Immature natural killer cell (primary cell): ENCODE results near the gene FAM110A. TPM values are rescaled to one million over a fixed set of nuclear protein-coding genes. Genes with fewer than 3 reads are reported as not detected.
"Not testable (repeated sequence)": the region's sequence is repeated elsewhere in the genome, so short reads cannot be mapped to it uniquely, and the experiment has no call there.

Experiments
- DNase-seq, 3 donors: peaks; one replicate each; pipeline ENCODE4 v3.0.0; 2022; ENCODE audit warnings: mixed read lengths in 1 of 3
- H3K27ac Mint-ChIP-seq, 6 donors: one replicate each; pipeline ENCODE4 v1.8.0; 2020; ENCODE audit warnings: mixed read lengths in 6 of 6, mild to moderate bottlenecking in 5 of 6, inconsistent platforms in 4 of 6, moderate library complexity in 3 of 6
- H3K27me3 Mint-ChIP-seq, 3 donors: one replicate each; pipeline ENCODE4 v1.8.0; 2020 to 2021; ENCODE audit warnings: low read depth in 3 of 3, mild to moderate bottlenecking in 3 of 3, mixed read lengths in 3 of 3, moderate library complexity in 3 of 3, inconsistent platforms in 1 of 3
- H3K36me3 Mint-ChIP-seq, 3 donors: one replicate each; pipeline ENCODE4 v1.8.0; 2020; ENCODE audit warnings: mixed read lengths in 3 of 3, inconsistent platforms in 2 of 3, mild to moderate bottlenecking in 2 of 3
- H3K4me1 Mint-ChIP-seq, 2 donors: one replicate each; pipeline ENCODE4 v1.8.0; 2020; ENCODE audit warnings: inconsistent platforms in 2 of 2, mild to moderate bottlenecking in 2 of 2, mixed read lengths in 2 of 2, moderate library complexity in 1 of 2
- H3K4me3 Mint-ChIP-seq, 5 donors: one replicate each; pipeline ENCODE4 v1.8.0; 2020; ENCODE audit warnings: mild to moderate bottlenecking in 5 of 5, mixed read lengths in 5 of 5, inconsistent platforms in 3 of 5, moderate library complexity in 3 of 5
- H3K9me3 Mint-ChIP-seq, 6 donors: one replicate each; pipeline ENCODE4 v1.8.0; 2020; ENCODE audit warnings: mild to moderate bottlenecking in 6 of 6, mixed read lengths in 6 of 6, inconsistent platforms in 4 of 6, moderate library complexity in 3 of 6
- polyA plus RNA-seq, 3 donors: library from polyadenylated mRNA; unstranded; fragments of 300-500 nt; fragmentation: Illumina TruSeq; gene quantifications; one replicate each; pipeline ENCODE4 v1.2.3, GENCODE V29; 2021

The FAM110A gene
- polyA plus RNA-seq, 3 donors from 2014 or later, result 5.0 to 20.7 (median 13.8) TPM

GRCh38 chr20:841568-842546 is 8.3 kb downstream of the FAM110A start:
- H3K36me3 Mint-ChIP-seq, result peaks cover 0 to 4% (median 0%) of the 10 kb centered on the region in 3 donors
- DNase-seq, result no peak
- peaks cover 43 to 48% of the 10 kb centered on the region in 2 donors for H3K4me1 Mint-ChIP-seq
- H3K4me3 Mint-ChIP-seq, result peak overlapping the region; percentile 42 to 61 (median 53)
- H3K27me3 Mint-ChIP-seq, result peaks cover 0 to 6% (median 4%) of the 10 kb centered on the region in 3 donors
- no peak overlapping the region for H3K27ac Mint-ChIP-seq
- H3K9me3 Mint-ChIP-seq, result no peaks in the 10 kb centered on the region

- Mint-ChIP-seq H3K36me3 (peaks cover 0 to 4% (median 3%) of the 10 kb centered on the region in 3 donors), H3K27ac (no peak overlapping the region), H3K4me1 (peaks cover 43 to 48% of the 10 kb centered on the region in 2 donors), H3K4me3 (peak overlapping the region in 1 of 5 donors; percentile 4), H3K9me3 (no peaks in the 10 kb centered on the region), H3K27me3 (peaks cover 0 to 5% (median 4%) of the 10 kb centered on the region in 3 donors)
- DNase-seq, result no peak
Measured at GRCh38 chr20:842547-842940, 9.0 kb downstream of the FAM110A start.

GRCh38 chr20:843912-844311 is 10.4 kb downstream of the FAM110A start:
- H3K9me3 Mint-ChIP-seq, result no peaks in the 10 kb centered on the region
- peaks cover 44% of the 10 kb centered on the region in 2 donors for H3K4me1 Mint-ChIP-seq
- peaks cover 0 to 5% (median 4%) of the 10 kb centered on the region in 3 donors for H3K27me3 Mint-ChIP-seq
- no peak for DNase-seq
- H3K36me3 Mint-ChIP-seq, result peaks cover 0 to 3% (median 0%) of the 10 kb centered on the region in 3 donors
- peak overlapping the region in 1 of 5 donors; percentile 90 for H3K4me3 Mint-ChIP-seq
- H3K27ac Mint-ChIP-seq, result peak overlapping the region in 3 of 6 donors; percentile 64 to 91 (median 85)

- peaks cover 44% of the 10 kb centered on the region in 2 donors for H3K4me1 Mint-ChIP-seq
- peaks cover 0 to 5% (median 4%) of the 10 kb centered on the region in 3 donors for H3K27me3 Mint-ChIP-seq
- DNase-seq, result peak; percentile 82 to 86 (median 84)
- H3K27ac Mint-ChIP-seq, result peak overlapping the region; percentile 64 to 91 (median 86)
- H3K4me3 Mint-ChIP-seq, result peak overlapping the region; percentile 86 to 90 (median 87)
- H3K36me3 Mint-ChIP-seq, result peaks cover 0 to 3% (median 0%) of the 10 kb centered on the region in 3 donors
- no peaks in the 10 kb centered on the region for H3K9me3 Mint-ChIP-seq
Measured at GRCh38 chr20:844473-845225, 11.1 kb downstream of the FAM110A start.

DNA sequence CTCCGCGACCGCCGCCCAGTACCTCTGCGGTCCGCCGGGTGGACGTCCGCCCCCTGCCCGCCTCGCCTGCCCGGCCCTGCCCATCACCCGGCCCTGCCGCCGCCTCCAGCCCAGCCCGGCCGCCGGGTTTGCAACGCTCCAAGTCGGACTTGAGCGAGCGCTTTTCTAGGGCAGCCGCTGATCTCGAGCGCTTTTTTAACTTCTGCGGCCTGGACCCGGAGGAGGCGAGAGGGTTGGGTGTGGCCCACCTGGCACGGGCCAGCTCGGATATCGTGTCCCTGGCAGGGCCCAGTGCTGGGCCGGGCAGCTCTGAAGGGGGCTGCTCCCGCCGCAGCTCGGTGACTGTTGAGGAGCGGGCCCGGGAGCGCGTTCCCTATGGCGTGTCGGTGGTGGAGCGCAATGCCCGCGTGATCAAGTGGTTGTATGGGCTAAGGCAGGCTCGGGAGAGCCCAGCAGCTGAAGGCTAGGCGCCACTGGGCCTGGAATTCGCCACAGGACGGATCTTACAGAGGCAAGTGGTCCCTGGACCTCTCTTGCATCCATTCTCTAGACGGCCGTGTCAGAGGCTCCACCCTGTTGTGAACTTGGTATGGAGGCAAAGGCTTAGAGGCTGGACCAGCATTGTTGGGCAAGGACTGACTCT is 11.8 kb downstream of the FAM110A start:
- H3K4me1 Mint-ChIP-seq, result peaks cover 44% of the 10 kb centered on the region in 2 donors
- peak in 1 of 3 donors; percentile 17 for DNase-seq
- H3K27ac Mint-ChIP-seq, result peak overlapping the region; percentile 93 to 99 (median 96)
- H3K27me3 Mint-ChIP-seq, result peaks cover 0 to 7% (median 4%) of the 10 kb centered on the region in 3 donors
- peaks cover 0 to 3% (median 0%) of the 10 kb centered on the region in 3 donors for H3K36me3 Mint-ChIP-seq
- H3K9me3 Mint-ChIP-seq, result no peaks in the 10 kb centered on the region
- H3K4me3 Mint-ChIP-seq, result peak overlapping the region; percentile 86 to 92 (median 87)

DNA sequence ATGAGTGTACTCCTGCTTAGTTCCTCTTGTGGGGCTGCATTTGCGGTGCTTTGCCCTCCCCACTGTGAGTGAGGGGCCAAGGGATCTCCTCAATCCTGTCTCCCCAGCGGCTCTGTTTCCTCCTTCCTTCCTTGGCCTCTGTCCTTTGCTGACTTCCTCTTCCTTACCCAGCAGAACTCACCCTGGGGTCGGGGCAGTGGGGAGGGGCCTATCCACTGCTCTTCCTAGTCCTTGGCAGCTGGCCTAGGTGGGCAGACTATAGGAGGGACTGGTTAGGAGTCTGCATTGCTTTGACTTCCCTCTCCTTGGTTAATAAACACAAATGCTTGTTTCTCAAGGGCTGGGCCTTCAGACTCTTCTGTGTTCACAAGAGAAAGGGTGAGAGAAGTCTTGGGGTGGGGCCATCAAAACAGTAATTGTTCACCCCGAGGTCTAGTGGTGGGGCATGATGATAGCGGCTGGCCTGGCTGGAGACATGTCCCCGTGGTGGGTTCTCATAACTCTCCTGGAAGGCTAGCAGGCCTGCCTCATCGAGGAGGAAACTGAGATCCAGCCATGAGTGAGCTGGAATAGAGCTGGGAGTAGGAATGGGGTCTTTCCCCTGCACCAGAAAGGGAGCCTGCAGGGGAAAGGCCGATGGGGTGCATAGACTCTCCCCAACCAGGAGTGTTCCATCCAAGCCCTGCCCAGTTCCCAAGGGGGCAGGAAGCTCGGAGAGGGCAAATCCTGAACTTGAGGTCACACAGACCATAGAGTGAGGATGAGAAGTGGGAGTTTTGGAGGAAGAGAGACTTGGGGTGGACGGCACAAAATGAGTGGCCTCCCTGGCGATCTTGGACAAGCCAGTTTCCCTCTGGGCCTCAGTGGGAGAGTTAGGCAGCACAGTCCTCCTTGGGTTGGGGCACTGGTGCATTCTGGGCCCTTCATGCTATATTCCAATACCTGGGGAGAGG is 12.7 kb downstream of the FAM110A start:
- H3K27ac Mint-ChIP-seq, result peak overlapping the region; percentile 93 to 99 (median 96)
- peak overlapping the region; percentile 86 to 92 (median 87) for H3K4me3 Mint-ChIP-seq
- H3K27me3 Mint-ChIP-seq, result peaks cover 0 to 7% (median 4%) of the 10 kb centered on the region in 3 donors
- H3K9me3 Mint-ChIP-seq, result no peaks in the 10 kb centered on the region
- no peak for DNase-seq
- H3K36me3 Mint-ChIP-seq, result peaks cover 0 to 3% (median 0%) of the 10 kb centered on the region in 3 donors
- H3K4me1 Mint-ChIP-seq, result peaks cover 39 to 44% of the 10 kb centered on the region in 2 donors

DNA sequence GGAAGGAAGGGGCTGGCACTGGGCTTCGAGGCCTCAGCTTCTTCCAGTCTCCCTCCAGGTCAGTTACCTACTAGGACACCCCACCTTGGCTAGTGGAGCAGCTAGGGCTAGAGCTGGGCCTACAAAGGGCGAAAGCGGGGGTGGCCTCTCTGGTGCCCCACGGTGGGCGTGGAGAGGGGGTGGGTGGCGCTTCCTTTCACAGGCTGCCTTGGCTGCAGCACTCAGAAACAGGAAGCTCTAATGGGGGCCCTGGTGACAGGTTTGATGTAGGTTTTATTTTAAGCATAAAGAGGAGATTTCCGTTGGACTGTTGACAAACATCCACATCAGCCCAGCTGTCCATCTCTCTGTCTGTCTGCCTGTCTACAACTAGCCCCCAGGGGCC is 13.4 kb downstream of the FAM110A start:
- Mint-ChIP-seq H3K9me3 (no peaks in the 10 kb centered on the region), H3K4me1 (peaks cover 36 to 45% of the 10 kb centered on the region in 2 donors), H3K36me3 (peaks cover 0 to 3% (median 0%) of the 10 kb centered on the region in 3 donors), H3K27ac (peak overlapping the region; percentile 93 to 99 (median 96)), H3K27me3 (peaks cover 0 to 7% (median 4%) of the 10 kb centered on the region in 3 donors), H3K4me3 (peak overlapping the region; percentile 86 to 92 (median 87))
- peak; percentile 62 to 65 (median 65) for DNase-seq

GRCh38 chr20:848193-848592 is 14.7 kb downstream of the FAM110A start:
- Mint-ChIP-seq H3K27me3 (peaks cover 0 to 7% (median 3%) of the 10 kb centered on the region in 3 donors), H3K9me3 (no peaks in the 10 kb centered on the region), H3K4me1 (peaks cover 35 to 46% of the 10 kb centered on the region in 2 donors), H3K4me3 (no peak overlapping the region), H3K27ac (peak overlapping the region in 4 of 6 donors; percentile 94 to 99 (median 96)), H3K36me3 (peaks cover 0 to 3% (median 2%) of the 10 kb centered on the region in 3 donors)
- no peak for DNase-seq

- not testable (repeated sequence) for DNase-seq, H3K4me3 Mint-ChIP-seq, H3K27me3 Mint-ChIP-seq, H3K9me3 Mint-ChIP-seq, H3K36me3 Mint-ChIP-seq
- Mint-ChIP-seq H3K4me1 (peaks cover 35 to 49% of the 10 kb centered on the region in 2 donors), H3K27ac (peak overlapping the region in 1 of 6 donors; percentile 46)
Measured at GRCh38 chr20:848731-849130, 15.2 kb downstream of the FAM110A start.

- DNase-seq, result no peak
- no peaks in the 10 kb centered on the region for H3K9me3 Mint-ChIP-seq
- peak overlapping the region in 5 of 6 donors; percentile 5 to 81 (median 75) for H3K27ac Mint-ChIP-seq
- no peak overlapping the region for H3K4me3 Mint-ChIP-seq
- H3K36me3 Mint-ChIP-seq, result peaks cover 0 to 6% (median 3%) of the 10 kb centered on the region in 3 donors
- peaks cover 25 to 52% of the 10 kb centered on the region in 2 donors for H3K4me1 Mint-ChIP-seq
- H3K27me3 Mint-ChIP-seq, result peaks cover 0 to 7% (median 4%) of the 10 kb centered on the region in 3 donors
Measured at GRCh38 chr20:853406-853996, 20.0 kb downstream of the FAM110A start.

GRCh38 chr20:854601-855000 is 21.1 kb downstream of the FAM110A start:
- Mint-ChIP-seq H3K27me3 (peaks cover 0 to 7% (median 4%) of the 10 kb centered on the region in 3 donors), H3K9me3 (no peaks in the 10 kb centered on the region), H3K36me3 (peaks cover 0 to 6% (median 3%) of the 10 kb centered on the region in 3 donors), H3K4me3 (no peak overlapping the region), H3K4me1 (peaks cover 35 to 60% of the 10 kb centered on the region in 2 donors), H3K27ac (peak overlapping the region in 4 of 6 donors; percentile 35 to 84 (median 54))
- no peak for DNase-seq
